Mesenchymal stem cell (in vitro differentiated cells and primary cell): ENCODE data around the gene TRNP1.

Source experiments
- DNase-seq: peaks from one replicate; pipeline ENCODE4 v3.0.0-alpha.2; 2013
- H2AFZ ChIP-seq: one replicate; pipeline ENCODE4 v1.6.1; 2013; ENCODE audit warnings: low read depth, mild to moderate bottlenecking, control low read depth, inconsistent platforms, low read length, moderate library complexity
- H2AK5ac ChIP-seq: 2 replicates; pipeline ENCODE4 v1.6.1; 2013; ENCODE audit warnings: low read length, moderate library complexity, mild to moderate bottlenecking, inconsistent platforms; ENCODE audit not compliant: severe bottlenecking
- H2BK120ac ChIP-seq: one replicate; pipeline ENCODE4 v1.6.1; 2013; ENCODE audit warnings: low read depth, mild to moderate bottlenecking, inconsistent platforms, low read length, moderate library complexity
- H2BK12ac ChIP-seq, 2 experiments: one replicate each; pipeline ENCODE4 v1.6.1; 2013; ENCODE audit warnings: inconsistent platforms in 2 of 2, low read length in 2 of 2, mild to moderate bottlenecking in 2 of 2, moderate library complexity in 2 of 2, control low read depth in 1 of 2
- H2BK15ac ChIP-seq: one replicate; pipeline ENCODE4 v1.6.1; 2013; ENCODE audit warnings: mild to moderate bottlenecking, low read depth, inconsistent platforms; ENCODE audit not compliant: poor library complexity, severe bottlenecking
- H2BK5ac ChIP-seq: 2 replicates; pipeline ENCODE4 v1.6.1; 2013; ENCODE audit warnings: low read depth, mild to moderate bottlenecking, low read length, control low read depth, inconsistent platforms; ENCODE audit not compliant: poor library complexity, severe bottlenecking
- H3K14ac ChIP-seq, 2 experiments: one replicate each; pipeline ENCODE4 v1.6.1; 2013; ENCODE audit warnings: inconsistent platforms in 2 of 2, low read length in 2 of 2, control low read depth in 1 of 2, mild to moderate bottlenecking in 1 of 2, moderate library complexity in 1 of 2
- H3K18ac ChIP-seq, 2 experiments: one replicate each; pipeline ENCODE4 v1.6.1; 2013; ENCODE audit warnings: inconsistent platforms in 2 of 2, low read length in 2 of 2, control low read depth in 1 of 2, low read depth in 1 of 2, mild to moderate bottlenecking in 1 of 2
- H3K23ac ChIP-seq, 2 experiments: one replicate each; pipeline ENCODE4 v1.6.1; 2013; ENCODE audit warnings: inconsistent platforms in 2 of 2, low read length in 2 of 2, mild to moderate bottlenecking in 2 of 2, moderate library complexity in 2 of 2, control low read depth in 1 of 2
- H3K27ac ChIP-seq: 2 replicates; pipeline ENCODE4 v1.5.1; 2013; ENCODE audit warnings: mild to moderate bottlenecking, moderate library complexity, low read length, control low read depth, inconsistent platforms; ENCODE audit not compliant: poor library complexity, severe bottlenecking
- H3K27me3 ChIP-seq, 2 experiments: 2 replicates each; pipeline versions ENCODE4 v1.6.1 to v1.7.0; 2013; ENCODE audit warnings: low read length in 2 of 2, mild to moderate bottlenecking in 2 of 2, moderate library complexity in 2 of 2, control low read depth in 1 of 2, inconsistent platforms in 1 of 2; ENCODE audit not compliant: control insufficient read depth in 1 of 2, insufficient read depth in 1 of 2
- H3K36me3 ChIP-seq, 2 experiments: 2 replicates each; pipeline versions ENCODE4 v1.6.1 to v1.7.0; 2013; ENCODE audit warnings: low read length in 2 of 2, control low read depth in 1 of 2, inconsistent platforms in 1 of 2, low read depth in 1 of 2, mild to moderate bottlenecking in 1 of 2; ENCODE audit not compliant: insufficient read depth in 2 of 2, control insufficient read depth in 1 of 2
- H3K4ac ChIP-seq, 2 experiments: one replicate each; pipeline ENCODE4 v1.6.1; 2013; ENCODE audit warnings: inconsistent platforms in 2 of 2, low read length in 2 of 2, mild to moderate bottlenecking in 2 of 2, moderate library complexity in 2 of 2, control low read depth in 1 of 2, low read depth in 1 of 2
- H3K4me1 ChIP-seq: 2 replicates; pipeline ENCODE4 v1.6.1; 2013; ENCODE audit warnings: low read depth, low read length, control low read depth; ENCODE audit not compliant: control insufficient read depth, insufficient read depth
- H3K4me2 ChIP-seq: 2 replicates; pipeline ENCODE4 v1.6.1; 2013; ENCODE audit warnings: low read length, mild to moderate bottlenecking, inconsistent platforms; ENCODE audit not compliant: poor library complexity, severe bottlenecking
- H3K4me3 ChIP-seq, 2 experiments: 2 replicates each; pipeline versions ENCODE4 v1.5.1 to v1.7.0; 2013; ENCODE audit warnings: low read length in 2 of 2, mild to moderate bottlenecking in 2 of 2, control low read depth in 1 of 2, low read depth in 1 of 2; ENCODE audit not compliant: insufficient read depth in 1 of 2
- H3K79me1 ChIP-seq: replicated peaks from 2 replicates; pipeline ENCODE4 v1.6.1; 2013; ENCODE audit warnings: mild to moderate bottlenecking, control low read depth, low read length, inconsistent platforms; ENCODE audit not compliant: poor library complexity, severe bottlenecking
- H3K9ac ChIP-seq: 2 replicates; pipeline ENCODE4 v1.7.0; 2013; ENCODE audit warnings: mild to moderate bottlenecking, low read length, moderate library complexity
- H3K9me3 ChIP-seq: 2 replicates; pipeline ENCODE4 v1.7.0; 2013; ENCODE audit warnings: mild to moderate bottlenecking, low read length; ENCODE audit not compliant: control insufficient read depth
- H4K8ac ChIP-seq: one replicate; pipeline ENCODE4 v1.6.1; 2013; ENCODE audit warnings: inconsistent platforms, mild to moderate bottlenecking, low read length, moderate library complexity
- H4K91ac ChIP-seq: one replicate; pipeline ENCODE4 v1.6.1; 2013; ENCODE audit warnings: mild to moderate bottlenecking, low read length, inconsistent platforms
- WGBS: methylation state at CpG from one replicate; pipeline ENCODE4 v1.1.7; 2013; ENCODE audit warnings: mixed read lengths; 5-methylcytosine and 5-hydroxymethylcytosine counted together

The TRNP1 gene

GRCh38 chr1:27000817-27001460 is 7.4 kb downstream of the TRNP1 start:
- no peak overlapping the region for H3K4ac ChIP-seq
- no peak overlapping the region for H3K23ac ChIP-seq
- H3K27me3 ChIP-seq: no peaks in the 10 kb centered on the region
- H3K14ac ChIP-seq: peak overlapping the region in 1 of 2 experiments; percentile 63
- H2BK5ac ChIP-seq: no peak overlapping the region
- H3K4me1 ChIP-seq: peaks cover 68% of the 10 kb centered on the region
- H3K79me1 ChIP-seq: no peaks in the 10 kb centered on the region
- H2BK15ac ChIP-seq: peak overlapping the region; percentile 34
- H3K9me3 ChIP-seq: no peaks in the 10 kb centered on the region
- H4K8ac ChIP-seq: no peak overlapping the region
- H3K9ac ChIP-seq: no peak overlapping the region
- WGBS: 74% methylated on average over 7 of the region's 8 CpGs
- no peak overlapping the region for H3K4me3 ChIP-seq
- H2AFZ ChIP-seq: no peak overlapping the region
- H3K27ac ChIP-seq: peak overlapping the region; percentile 91
- DNase-seq: peak; percentile 86
- H3K18ac ChIP-seq: peak overlapping the region; percentile 46 to 84
- peak overlapping the region in 1 of 2 experiments; percentile 55 for H2BK12ac ChIP-seq
- no peak overlapping the region for H3K4me2 ChIP-seq
- peaks cover 0 to 5% of the 10 kb centered on the region in 2 experiments for H3K36me3 ChIP-seq
- H2AK5ac ChIP-seq: peak overlapping the region; percentile 28
- H2BK120ac ChIP-seq: peak overlapping the region; percentile 40
- peak overlapping the region; percentile 81 for H4K91ac ChIP-seq

DNA sequence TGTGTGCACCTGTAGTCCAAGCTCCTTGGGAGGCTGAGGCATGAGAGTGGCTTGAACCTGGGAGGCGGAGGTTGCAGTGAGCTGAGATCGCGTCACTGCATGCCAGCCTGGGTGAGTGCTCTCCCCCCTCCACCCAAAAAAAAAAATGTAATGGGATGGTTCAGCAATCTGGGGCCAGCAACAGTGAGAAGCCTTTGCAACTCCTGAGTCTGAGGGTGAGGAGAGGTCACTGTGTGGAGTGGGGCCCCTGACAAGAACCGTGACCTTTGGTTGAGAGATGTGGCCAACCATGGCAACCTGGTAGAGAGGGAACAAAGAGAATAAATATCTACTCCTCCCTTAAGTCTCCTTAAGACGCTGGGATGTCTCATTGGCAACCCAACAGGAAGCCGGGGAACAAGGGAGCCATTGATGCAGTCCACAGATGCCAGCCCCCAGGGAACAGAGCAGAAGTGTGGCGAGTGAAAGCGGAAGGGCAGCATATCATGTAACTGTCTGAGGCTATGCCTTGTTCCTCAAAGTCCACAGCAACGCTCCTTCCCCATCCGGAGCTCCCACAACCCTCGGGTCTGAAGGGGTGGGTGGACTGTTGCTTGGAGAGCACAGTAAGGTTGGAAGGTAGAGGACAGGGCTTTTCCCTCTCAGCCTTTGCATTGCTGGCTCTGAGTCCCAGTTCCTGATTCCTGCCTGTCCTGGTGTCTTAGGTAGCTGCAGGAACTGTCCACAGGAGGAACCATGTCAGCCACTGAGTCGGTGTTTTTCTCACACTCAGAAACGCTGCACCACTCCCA is 8.3 kb downstream of the TRNP1 start:
- Histone ChIP-seq H2BK120ac (no peak overlapping the region), H3K18ac (peak overlapping the region in 1 of 2 experiments; percentile 17), H3K4ac (no peak overlapping the region), H3K36me3 (peaks cover 0 to 13% of the 10 kb centered on the region in 2 experiments), H3K14ac (no peak overlapping the region), H3K4me1 (peaks cover 67% of the 10 kb centered on the region), H4K8ac (peak overlapping the region; percentile 31), H4K91ac (peak overlapping the region; percentile 5), H3K27ac (peak overlapping the region; percentile 43), H3K23ac (no peak overlapping the region), H2BK15ac (no peak overlapping the region), H3K79me1 (no peaks in the 10 kb centered on the region), H2AFZ (no peak overlapping the region), H2BK12ac (no peak overlapping the region), H2AK5ac (peak overlapping the region; percentile 4), H3K27me3 (no peaks in the 10 kb centered on the region), H3K9me3 (no peaks in the 10 kb centered on the region), H2BK5ac (no peak overlapping the region), H3K9ac (no peak overlapping the region), H3K4me3 (no peak overlapping the region), H3K4me2 (no peak overlapping the region)
- peak; percentile 51 for DNase-seq
- 62% methylated on average over 10 of the region's 13 CpGs for WGBS

DNA sequence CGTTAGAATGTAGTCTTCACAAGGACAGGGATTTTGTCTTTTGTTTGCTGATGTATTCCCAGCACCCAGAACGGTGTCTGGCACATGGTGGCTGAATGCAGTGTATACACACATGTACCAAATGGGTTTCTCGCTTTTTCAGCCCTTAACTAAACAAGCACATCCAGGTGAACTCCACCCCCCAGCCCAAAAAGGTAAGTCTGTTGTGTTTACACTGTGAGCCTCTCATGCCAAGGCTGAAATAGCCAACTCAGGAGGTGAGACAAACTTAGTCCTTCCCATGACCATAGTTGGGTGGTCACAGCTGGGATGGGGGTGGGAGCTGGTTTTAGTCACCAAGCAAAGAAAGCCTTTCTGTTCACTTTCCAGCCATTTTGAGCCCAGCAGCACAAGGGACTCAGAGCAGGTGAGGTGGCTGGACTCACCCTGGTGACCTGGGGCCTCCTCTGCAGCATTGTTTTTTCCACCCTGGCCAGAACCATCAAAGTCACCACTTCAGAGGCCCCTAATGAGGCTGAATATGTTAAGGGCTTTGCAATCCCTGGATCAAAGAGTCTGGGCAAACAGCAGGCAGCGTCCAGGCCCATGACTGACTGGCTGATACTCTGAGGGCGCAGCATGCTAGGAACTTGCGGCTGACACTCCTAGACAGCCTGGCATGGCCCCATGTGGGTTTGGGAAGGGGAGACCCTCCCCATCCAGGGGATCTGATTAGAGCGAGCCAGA is 10.4 kb downstream of the TRNP1 start:
- peak overlapping the region in 1 of 2 experiments; percentile 24 for H3K18ac ChIP-seq
- WGBS: 81% methylated on average over 7 of the region's 7 CpGs
- H3K4me1 ChIP-seq: peaks cover 58% of the 10 kb centered on the region
- H3K9ac ChIP-seq: no peak overlapping the region
- no peak overlapping the region for H3K27ac ChIP-seq
- DNase-seq: no peak
- no peak overlapping the region for H2BK120ac ChIP-seq
- H2AFZ ChIP-seq: no peak overlapping the region
- H3K4me3 ChIP-seq: no peak overlapping the region
- no peak overlapping the region for H3K4me2 ChIP-seq
- no peak overlapping the region for H3K23ac ChIP-seq
- H3K27me3 ChIP-seq: no peaks in the 10 kb centered on the region
- H2BK15ac ChIP-seq: no peak overlapping the region
- H2BK12ac ChIP-seq: no peak overlapping the region
- no peak overlapping the region for H2BK5ac ChIP-seq
- H4K8ac ChIP-seq: peak overlapping the region; percentile 47
- no peak overlapping the region for H3K14ac ChIP-seq
- peaks cover 0 to 13% of the 10 kb centered on the region in 2 experiments for H3K36me3 ChIP-seq
- H3K9me3 ChIP-seq: no peaks in the 10 kb centered on the region
- peak overlapping the region; percentile 41 for H2AK5ac ChIP-seq
- H4K91ac ChIP-seq: no peak overlapping the region
- no peaks in the 10 kb centered on the region for H3K79me1 ChIP-seq
- no peak overlapping the region for H3K4ac ChIP-seq
